ENCODE results near the gene RAB7A. TPM values are rescaled to one million over a fixed set of nuclear protein-coding genes. Genes with fewer than 3 reads are reported as not detected.
A peak's percentile ranks its signal among the peaks of the same experiment; 100 is the strongest.

RAB7A gene
- total and polyA plus RNA-seq, 2 of the 13 experiments (the other 11 are each of a cell fraction or from before 2014, with no cell fraction given), result 26.5 to 182 TPM

GRCh38 chr3:128680603-128681368, 45.2 kb upstream of the RAB7A start (continued):
- no peak for TF ChIP-seq ZNF18 (CRISPR knock-in tag; IDR thresholded peaks at IDR 0.05; ENCODE audit: insufficient replicate concordance)
- TF ChIP-seq ZNF543 (CRISPR knock-in tag; IDR thresholded peaks at IDR 0.05), result peak; percentile 96
- TF ChIP-seq FOXO1 (CRISPR knock-in tag; IDR thresholded peaks at IDR 0.05), result peak; percentile 16; the same call in 1 of the 2 replicates
- peak; percentile 79 for TF ChIP-seq HNRNPLL (IDR thresholded peaks at IDR 0.05; ENCODE audit: low read depth, low read length, poor library complexity, severe bottlenecking)
- TF ChIP-seq ZMAT3 (CRISPR knock-in tag; conservative IDR thresholded peaks at IDR 0.05), result peak; percentile 86
- TF ChIP-seq HCFC1 (IDR thresholded peaks at IDR 0.05; ENCODE audit: low read depth, low read length), result peak; percentile 14; the same call in 1 of the 2 replicates
- peak; percentile 70; the same call in 1 of the 2 replicates for TF ChIP-seq ATF1 (CRISPR knock-in tag; IDR thresholded peaks at IDR 0.05)
- TF ChIP-seq RERE (CRISPR knock-in tag; IDR thresholded peaks at IDR 0.05; ENCODE audit: low read depth), result no peak
- TF ChIP-seq ZNF292 (CRISPR knock-in tag; IDR thresholded peaks at IDR 0.05; ENCODE audit: borderline replicate concordance, low read depth), result no peak
- peak; percentile 84 for TF ChIP-seq MEF2D (CRISPR knock-in tag; IDR thresholded peaks at IDR 0.05)
- no peak for TF ChIP-seq SP1 (IDR thresholded peaks at IDR 0.05)
- peak; percentile 55; the same call in 1 of the 2 replicates for TF ChIP-seq SP1 (CRISPR knock-in tag; IDR thresholded peaks at IDR 0.05)
- TF ChIP-seq MTF1 (CRISPR knock-in tag; IDR thresholded peaks at IDR 0.05), result no peak
- peak; percentile 78; the same call in 1 of the 2 replicates for TF ChIP-seq ZNF160 (CRISPR knock-in tag; IDR thresholded peaks at IDR 0.05)
- 0 out of 2 replicates have a peak, but pooled peaks have one; percentile 4 for TF ChIP-seq ZNF766 (CRISPR knock-in tag; IDR thresholded peaks at IDR 0.05; ENCODE audit: borderline replicate concordance)
- TF ChIP-seq NFE2L1 (CRISPR knock-in tag; IDR thresholded peaks at IDR 0.05; ENCODE audit: borderline replicate concordance), result no peak; the same call in 1 of the 2 replicates
- peak; percentile 100 for TF ChIP-seq CTCF (CRISPR knock-in tag; IDR thresholded peaks at IDR 0.05)
- TF ChIP-seq THAP7 (CRISPR knock-in tag; IDR thresholded peaks at IDR 0.05), result peak; percentile 96
